ENCODE measurements around the gene PIP4K2C.
A peak's percentile ranks its signal among the peaks of the same experiment; 100 is the strongest.
"Not testable (repeated sequence)": the region's sequence is repeated elsewhere in the genome, so short reads cannot be mapped to it uniquely, and the experiment has no call there.

Gene PIP4K2C

DNA sequence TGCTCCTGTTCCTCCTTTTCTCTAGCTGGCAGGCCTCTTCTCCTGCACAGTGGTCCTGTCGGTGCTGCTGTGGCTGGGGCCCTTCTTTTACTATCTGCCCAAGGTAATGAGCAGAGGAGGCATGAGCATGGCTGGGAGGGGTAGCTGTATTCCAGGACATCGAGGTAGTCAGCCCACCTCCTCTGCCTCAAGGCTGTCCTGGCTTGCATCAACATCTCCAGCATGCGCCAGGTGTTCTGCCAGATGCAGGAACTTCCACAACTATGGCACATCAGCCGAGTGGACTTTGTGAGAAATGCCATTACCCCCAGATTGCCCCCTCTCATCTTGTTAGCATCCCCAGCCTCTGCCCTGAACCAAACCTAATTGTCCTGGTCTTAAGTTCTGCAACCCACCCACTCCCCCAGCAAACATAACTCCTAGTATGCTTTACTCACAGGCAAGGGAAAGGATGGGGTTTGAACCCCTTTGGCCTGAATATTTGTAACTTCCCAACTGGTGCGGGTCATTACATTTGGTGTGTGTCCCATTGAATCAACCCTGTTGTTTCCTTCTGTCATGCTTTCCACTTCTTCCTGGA lies 32.9 kb downstream of the PIP4K2C start:
- no peak for DNase-seq

DNA sequence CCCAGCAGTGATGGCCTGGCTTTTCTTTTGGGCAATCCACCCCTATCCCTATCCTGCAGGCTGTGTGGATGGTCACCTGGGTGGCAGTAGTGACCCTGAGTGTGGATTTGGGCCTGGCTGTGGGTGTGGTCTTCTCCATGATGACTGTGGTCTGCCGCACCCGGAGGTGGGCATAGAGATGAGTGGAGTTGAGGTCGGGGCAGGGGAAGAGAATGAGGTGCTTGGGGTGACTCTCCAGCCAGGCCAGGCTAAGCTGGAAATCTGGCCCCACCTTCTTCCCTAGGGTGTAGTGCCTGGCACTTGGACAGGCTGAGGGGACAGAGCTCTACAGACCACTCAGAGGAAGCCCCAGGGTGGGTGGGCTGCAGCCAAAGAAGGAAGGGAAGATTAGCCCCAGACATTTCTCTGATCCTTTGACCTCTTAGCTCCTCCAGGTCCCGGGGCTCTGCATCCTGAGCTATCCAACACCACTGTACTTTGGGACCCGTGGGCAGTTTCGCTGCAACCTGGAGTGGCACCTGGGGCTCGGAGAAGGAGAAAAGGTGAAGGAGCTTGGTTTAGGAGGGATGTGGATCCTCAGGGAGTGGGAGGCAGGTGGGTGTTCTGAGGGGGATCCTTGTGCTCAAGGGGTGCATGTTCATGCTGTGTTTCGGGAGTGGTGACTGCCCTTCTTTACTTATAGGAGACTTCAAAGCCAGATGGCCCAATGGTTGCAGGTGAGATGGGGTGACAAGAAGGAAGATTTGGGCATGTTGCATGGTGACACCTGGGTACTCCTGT lies 33.6 kb downstream of the PIP4K2C start:
- no peak for DNase-seq

DNA sequence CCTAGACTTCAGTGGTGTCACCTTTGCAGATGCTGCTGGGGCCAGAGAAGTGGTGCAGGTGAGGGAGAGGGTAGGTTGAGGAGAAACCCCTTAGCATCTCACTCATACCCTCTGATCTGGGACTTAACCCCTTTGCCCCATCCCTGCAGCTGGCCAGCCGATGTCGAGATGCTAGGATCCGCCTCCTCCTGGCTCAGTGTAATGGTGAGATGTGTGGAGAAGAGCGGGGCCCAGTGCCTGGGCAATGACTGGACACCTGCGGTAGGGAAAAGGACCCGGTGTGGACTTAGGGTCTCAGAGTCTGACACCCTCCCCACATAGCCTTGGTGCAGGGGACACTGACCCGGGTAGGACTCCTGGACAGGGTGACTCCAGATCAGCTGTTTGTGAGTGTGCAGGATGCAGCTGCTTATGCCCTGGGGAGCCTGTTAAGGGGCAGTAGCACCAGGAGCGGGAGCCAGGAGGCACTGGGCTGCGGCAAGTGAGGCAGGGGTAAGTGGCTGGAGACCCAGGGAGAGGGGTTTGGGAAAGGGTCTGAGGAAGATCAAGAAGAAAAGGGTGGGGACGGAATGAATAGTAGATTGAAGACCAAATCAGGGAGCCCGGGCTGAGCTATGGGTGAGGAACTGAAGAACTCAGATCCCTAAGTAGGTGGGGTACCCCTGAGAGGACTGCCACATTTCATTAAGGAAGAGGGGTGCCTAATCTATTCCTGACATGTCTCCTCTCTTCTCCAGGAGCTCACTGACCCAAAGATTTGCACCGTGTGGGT lies 34.5 kb downstream of the PIP4K2C start:
- DNase-seq = no peak

DNA sequence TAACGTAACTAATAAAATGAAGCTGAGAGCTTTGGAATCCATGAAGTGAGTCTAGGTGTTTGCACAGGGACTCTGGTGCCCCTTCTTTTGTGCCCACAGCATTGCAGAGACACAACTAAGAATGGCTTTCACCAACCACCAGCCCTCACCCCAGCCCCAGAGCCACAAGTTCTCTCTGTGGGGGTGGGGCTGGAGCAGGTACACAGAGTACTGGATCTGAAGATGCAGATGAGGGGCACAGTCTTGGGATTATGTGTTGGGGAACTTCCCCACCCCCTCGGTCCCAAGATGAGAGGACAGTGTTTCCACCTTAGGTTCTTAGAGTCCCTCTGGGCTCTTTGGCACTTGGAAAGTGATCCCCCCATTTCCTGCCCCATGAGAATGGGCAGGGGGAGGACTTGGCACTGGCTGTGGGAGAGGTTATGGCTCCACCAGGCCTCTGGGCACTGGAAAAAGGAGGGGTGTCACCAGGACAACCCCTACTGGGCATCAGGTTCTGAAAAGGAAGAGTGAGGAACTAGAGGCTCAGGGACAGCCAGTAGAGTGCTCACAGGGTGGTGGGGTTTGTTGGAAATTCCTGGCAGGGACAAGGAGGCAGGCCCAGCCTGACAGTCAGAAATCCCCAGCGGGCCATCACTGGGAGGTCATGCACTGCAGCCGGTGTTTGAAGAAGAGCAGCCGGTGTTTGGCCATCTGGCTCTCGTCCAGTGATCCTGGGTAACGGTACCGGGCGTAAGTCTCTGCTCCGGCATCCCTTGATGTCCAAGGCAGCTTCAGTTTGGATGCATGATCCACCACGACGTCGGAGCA lies 35.3 kb downstream of the PIP4K2C start:
- DNase-seq = no peak

DNA sequence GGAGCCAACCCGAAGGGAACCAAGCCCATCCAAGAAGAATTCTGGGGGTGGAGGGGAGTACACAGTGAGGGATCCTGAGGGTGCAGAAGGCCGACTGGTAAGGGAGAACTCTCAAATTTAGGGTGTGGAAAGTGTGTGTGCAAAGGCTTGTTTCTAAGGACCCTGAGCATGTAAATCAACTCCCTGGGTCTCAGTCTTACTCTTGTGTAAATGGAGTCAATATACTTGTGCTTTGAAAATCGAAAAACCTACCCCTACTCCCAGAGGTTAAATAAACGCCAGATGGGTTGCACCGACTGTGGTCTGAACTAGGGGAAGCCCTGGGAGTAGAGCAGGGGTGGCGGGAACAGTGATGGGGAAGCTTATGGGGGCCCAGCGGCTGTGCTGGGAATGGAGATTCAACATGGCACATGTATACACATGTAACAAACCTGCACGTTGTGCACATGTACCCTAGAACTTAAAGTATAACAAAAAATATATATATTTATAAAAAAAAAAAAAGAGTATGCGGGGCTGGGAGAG lies 36.0 kb downstream of the PIP4K2C start:
- DNase-seq = no peak

DNA sequence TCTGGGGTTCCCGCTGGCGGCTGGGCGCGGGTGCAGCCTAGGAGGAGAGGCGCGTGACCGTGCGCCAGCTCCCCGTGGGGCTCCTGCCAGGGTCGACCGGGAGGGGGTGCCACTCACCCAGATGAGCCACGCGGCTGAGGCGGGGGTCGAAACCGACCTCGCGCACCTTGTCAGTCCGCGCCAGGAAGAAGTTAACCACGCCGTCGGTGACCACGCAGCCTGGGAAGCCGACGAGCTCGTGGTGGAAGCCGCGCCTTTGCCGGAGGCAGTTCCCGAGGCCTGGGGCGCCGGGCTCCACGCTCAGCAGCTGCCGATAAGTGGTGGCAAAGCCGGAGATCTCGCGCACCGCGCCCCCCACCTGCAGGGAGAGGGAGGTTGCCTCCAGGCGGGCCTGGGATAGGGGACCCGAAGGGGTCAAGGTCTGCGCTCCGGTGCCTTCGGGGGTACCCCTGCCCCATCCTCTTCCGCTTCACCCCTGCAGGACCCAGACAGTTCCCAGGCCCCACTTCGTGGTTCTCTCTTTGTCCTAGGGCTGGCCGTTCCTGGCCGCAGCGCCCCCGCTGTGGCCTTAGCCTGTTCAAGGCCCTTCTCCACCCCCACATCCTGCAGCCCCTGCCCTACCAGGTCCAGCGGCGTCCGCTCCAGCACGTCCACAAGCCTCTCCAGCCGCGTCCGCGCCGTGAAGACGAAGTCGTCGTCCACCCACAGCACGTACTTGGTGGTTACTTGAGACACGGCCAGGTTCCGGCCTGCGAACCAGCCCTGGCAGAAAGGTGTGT lies 36.7 kb downstream of the PIP4K2C start:
- no peak for DNase-seq

DNA sequence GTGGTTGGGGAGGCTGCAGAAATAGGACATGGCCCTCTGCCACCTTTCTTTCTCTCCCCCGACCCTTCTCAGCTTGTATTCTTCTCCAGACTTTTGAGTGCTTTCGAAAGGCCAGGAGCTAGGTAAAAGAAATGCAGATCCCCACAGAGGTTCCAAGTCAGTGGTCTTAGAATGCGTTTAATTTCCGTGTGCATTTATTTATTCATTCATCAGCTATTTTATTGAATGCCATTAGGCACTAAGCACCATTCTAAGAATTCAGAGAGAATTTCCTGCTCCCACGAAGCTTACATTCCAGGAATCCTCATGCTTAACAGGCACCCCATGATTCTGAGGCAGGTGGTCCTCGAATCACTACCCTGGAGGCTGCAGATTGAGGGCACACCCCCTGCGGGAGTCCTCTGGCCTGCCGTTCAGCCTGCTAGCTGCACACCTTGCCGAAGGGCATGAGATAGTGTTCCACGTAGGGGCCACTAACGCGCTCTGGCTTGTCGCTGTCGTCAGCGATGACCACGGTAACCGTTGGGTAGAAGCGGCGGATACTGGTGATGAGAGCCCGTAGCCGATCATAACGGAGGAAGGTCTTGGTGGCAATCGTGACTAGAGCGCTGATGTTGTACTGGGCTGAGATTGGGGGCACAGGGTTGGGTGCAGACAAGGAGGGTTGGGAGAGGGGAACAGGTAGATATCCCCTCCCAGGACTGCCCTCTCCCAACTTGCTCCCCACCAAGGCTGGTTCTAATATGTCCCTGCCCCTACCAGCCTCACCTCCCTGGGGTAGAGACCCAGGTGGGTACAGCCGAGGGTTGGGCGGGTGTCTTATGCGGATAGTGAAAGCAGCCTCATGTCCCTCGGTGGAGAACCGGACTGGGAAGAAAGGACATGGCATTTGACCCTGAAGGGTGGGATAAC lies 37.5 kb downstream of the PIP4K2C start:
- DNase-seq = no peak

DNA sequence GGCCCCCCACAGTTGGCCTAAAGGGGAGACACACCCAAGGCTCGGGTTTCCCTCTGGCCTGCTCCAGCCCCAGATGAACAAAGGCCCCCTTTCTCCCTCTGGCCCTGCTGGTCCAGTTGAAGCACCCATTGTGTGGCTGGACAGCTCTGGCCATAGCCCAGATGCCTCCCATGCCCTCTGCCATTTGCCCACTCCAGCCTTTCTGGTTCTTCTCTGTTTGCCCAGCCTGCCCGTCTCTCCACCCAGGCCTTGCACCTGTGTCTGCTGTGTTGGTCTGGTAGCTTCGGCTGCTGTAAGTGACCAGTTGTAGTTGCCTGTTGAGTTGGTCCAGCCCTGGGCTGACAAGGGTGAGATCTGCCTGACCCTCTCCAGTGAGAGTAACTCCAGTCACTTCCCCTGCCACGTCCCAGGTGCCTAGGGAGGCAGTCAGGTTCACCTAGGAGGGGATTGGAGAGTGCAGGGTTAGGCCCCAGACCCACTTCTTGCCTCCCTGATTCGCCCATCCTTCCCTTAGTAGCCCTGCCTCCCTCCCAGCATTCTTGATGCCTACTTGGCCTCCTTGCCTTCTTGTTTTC lies 39.0 kb downstream of the PIP4K2C start:
- DNase-seq = no peak

DNA sequence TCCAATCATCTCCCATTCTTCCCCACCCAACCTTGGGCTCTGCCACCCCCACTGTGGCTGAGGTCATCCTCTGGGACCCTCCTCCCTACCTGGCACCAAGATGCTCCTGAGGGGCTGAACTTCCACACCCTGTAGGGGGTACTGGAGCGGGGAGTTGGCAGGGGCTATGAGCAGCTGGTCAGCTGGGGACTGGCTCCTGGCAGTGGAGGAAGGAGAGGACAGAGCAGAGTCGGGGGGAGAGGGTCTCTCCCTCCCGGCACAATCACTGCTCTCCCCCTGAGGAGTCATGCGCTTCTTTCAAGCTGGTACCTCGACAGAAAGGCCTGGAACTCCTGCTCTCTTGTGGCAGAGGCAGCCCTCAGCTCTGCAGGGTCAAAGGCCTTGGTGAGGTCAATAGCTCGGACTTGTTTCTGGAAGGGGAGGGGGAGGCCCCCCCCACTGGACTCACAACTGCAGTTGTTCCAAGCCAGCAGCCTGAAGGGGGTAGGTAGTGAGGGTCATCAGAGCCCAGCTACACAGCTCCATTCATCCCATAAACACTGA lies 40.0 kb downstream of the PIP4K2C start:
- no peak for DNase-seq

DNA sequence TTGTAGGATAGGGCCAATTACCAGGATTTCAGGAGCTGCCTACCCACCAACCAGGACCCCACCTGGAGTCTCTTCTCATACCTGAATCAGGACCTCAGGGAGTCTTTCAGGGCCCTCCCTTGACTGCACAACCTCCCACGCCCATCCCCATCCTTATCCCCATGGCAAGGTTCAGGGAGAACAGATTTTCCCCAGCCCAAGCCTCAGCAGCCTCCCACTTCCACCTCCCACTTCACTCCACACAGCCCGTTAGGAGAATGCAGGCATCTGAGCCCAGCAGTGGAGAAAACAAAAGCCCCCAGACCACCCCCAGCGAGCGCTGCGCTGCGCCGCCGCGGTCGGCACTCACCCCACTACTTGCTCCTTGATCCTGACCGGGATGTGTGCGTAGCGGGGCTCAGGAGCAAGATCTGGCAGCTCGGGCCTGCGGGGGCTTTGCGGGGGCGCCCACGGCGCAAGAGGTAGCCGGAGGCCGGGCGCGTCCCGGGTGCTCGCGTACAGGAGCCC lies 40.6 kb downstream of the PIP4K2C start:
- no peak for DNase-seq

DNA sequence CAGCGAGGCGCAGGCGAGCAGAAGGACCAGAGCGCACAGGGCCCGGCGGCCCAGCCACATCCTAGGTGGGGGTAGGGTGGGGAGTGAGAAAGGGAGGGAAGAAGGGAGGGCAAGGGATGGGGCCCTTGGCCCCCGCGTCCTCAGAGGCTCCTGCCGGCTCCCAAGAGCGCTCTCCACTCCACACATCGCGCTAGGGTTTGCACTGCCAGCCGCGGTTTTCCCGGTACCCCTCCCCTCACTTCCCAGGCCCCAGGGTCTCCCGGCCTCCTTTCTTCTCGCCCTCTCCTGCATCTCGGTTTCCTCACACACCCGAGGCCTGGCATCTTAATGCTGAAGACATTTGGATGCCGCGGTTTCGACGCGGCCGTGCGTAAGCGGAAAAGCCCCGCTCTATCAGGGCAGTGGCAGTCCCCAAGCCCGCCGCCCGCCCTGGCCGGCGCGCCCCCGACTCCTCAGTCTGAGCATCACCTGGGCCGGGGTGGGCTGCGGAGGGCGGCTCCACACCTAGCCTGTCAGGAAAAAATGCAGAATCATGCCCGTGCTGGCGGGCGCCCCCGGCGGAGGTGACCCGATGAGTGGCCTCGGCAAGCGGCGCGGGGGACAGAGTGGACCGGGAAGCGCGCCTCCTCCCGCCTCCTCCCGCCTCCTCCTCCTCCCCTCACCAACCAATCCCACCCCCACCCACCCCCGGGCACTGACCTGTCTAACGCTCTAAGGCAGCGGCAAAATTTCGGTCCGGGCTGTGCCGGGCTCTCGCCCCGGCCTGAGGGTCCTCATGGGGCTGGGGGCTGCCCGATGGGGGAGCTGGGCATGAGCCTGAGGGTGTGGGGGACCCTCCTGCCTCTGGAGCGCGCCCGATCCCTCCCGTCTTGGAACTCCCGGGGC lies 41.3 kb downstream of the PIP4K2C start:
- no peak for DNase-seq

DNA sequence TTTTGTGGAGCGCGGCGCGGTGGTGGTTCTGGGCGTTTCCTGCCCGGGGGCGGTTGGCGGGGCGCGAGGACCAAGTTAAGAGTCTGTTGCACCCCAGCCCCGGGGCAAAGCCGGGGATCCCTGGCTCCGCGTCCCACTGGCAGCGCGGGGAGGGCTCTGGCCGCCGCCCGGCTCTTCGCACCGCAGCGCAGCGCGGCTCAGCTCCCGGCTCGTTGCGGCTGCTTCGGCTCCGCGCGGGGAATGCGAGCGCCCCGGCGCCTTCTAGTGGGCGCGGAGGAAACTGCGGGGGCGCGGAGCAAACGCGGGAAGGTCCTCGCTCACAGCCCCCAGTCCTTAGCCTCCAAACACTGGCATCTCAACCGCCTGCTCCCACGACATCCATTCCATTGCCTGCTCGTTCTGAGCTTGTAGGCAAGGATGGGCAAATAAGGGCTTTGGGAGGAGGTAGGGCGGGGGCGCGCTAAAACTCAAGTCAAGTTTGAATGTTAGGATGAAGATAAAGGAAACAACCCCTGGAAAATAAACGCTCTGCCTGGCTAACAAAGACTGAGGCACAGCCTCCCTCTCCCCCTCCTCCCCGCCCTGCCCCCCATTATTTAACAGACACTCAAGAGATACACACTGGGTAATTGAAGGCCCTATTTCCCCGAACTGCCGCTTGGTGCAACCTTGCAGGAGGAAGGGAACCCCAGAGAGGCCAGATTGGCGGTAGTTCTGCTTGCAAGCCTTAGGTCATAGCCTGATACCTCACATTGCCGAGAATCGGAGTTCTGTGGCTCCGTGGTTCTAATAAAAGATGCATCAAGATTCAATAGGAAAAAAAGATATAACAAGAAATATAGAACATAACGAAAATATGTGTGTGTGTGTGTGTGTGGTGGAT lies 42.2 kb downstream of the PIP4K2C start, which contains the start of gene B4GALNT1:
B4GALNT1 (minus strand) TSS at position 244 of the 883 bp plus-strand sequence. CDS start 1,069 bp downstream, outside the sequence.
- DNase-seq = peak; percentile 10

DNA sequence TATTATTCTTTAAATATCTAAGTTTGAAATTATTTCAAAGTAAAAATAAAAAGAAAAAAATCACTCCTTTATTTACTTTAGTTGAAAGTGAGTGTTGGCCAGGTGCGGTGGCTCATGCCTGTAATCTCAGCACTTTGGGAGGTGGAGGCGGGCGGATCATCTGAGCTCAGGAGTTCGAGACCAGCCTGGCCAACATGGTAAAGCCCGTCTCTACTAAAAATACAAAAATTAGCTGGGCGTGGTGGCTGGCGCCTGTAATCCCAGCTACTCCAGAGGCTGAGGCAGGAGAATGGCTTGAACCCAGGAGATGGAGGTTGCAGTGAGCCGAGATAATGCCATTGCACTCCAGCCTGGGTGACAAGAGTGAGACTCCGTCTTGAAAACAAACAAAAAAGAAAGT lies 45.7 kb downstream of the PIP4K2C start:
- not testable (repeated sequence) for DNase-seq

DNA sequence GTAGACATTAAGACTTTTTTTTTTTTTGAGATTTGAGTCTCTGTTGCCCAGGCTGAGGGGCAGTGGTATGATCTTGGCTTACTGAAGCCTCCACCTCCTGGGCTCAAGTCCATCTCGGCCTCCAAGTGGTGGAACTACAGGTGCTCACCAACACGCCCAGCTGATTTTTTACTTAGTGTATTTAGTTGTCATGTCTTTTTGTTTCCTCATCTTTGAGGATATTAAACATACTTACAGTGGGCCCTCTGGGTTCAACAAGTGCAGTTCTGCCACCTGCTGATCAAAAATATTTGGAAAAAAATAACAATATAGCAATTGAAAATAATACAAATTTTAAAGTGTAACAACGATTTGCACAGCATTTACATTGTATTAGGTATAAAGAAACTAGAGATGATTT lies 46.4 kb downstream of the PIP4K2C start:
- DNase-seq = no peak

DNA sequence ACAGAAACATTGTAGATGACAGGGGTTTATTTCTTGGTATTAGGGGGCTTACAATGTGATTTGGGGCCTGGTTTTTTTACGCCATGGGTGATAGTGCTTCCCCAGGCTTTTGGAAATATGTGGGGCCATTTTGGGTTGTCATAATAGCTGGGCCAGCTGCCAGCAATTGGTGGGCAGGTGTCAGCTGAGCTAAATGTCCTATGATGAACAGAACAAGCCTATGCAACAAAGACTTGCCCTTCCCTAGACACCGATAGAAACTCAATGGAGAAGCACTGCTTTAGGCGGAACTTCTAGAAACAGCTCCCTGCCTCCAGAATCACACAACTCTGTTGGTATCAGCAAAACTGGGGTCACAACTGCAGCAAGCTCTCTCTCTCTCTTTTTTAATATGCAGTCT lies 47.1 kb downstream of the PIP4K2C start:
- DNase-seq = no peak

DNA sequence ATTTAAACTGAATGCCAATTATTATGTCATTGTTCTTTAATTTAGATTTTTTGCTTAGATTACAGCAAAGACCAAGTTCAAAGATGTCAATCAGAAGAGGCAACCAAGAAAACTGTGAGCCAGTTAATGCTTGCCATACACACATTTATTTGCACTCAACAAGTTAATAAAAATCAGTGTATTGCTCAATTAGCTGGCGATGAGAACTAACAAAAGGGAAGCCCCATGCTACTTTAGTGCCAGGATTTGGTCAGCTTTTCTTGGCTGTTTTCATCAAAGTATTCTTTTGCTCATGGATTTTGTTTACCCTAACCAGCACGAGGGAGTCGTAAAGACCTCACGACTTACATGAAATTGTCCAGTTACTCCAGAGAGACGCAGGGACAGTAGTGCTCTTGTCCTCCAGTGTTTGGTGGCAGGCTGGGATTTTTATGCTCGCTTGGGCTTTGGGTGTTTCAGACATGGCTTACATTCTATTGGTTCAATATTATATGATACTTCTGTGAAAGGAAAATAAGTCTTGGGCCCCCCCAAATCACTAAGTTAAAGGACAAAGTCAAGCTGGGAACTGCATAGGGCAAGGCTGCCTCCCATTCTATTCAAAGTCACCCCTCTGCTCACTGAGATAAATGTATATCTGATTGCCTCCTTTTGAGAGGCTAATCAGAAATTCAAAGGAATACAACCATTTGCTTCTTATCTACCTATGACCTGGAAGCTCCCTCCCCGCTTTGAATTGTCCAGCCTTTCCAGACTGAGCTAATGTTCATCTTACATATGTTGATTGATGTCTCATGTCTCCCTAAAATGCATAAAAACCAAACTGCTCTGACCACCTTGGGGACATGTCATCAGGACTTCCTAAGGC lies 49.4 kb downstream of the PIP4K2C start:
- no peak for DNase-seq

All from NCI-H2029 treated with DMSO at 0.1 percent for 48 hours (cell line).